ENCODE results near the gene OR2A14.
"Not testable (repeated sequence)": the region's sequence is repeated elsewhere in the genome, so short reads cannot be mapped to it uniquely, and the experiment has no call there.

OR2A14 gene

GRCh38 chr7:144122876-144123275 lies at the start of gene OR2A14:
OR2A14 (plus strand) TSS chr7:144123176; CDS start chr7:144129113, 5,937 bp downstream.
- DNase-seq, result no peak

- no peak for DNase-seq
Observed at GRCh38 chr7:144074374-144074773, 48.6 kb upstream of the OR2A14 start.

- DNase-seq, result no peak
Observed at GRCh38 chr7:144085978-144086377, 37.0 kb upstream of the OR2A14 start, which contains the start of gene OR2A12. OR2A12 (plus strand) TSS chr7:144086278; CDS start chr7:144095108, 8,830 bp downstream.

- no peak for DNase-seq
Observed at GRCh38 chr7:144086730-144087129, 36.2 kb upstream of the OR2A14 start.

- no peak for DNase-seq
Observed at GRCh38 chr7:144087230-144087629, 35.7 kb upstream of the OR2A14 start.

GRCh38 chr7:144090667-144091066 lies 32.3 kb upstream of the OR2A14 start:
- DNase-seq, result no peak

- DNase-seq, result no peak
Observed at GRCh38 chr7:144098776-144099175, 24.2 kb upstream of the OR2A14 start.

GRCh38 chr7:144100607-144101006 lies 22.4 kb upstream of the OR2A14 start:
- DNase-seq, result no peak

GRCh38 chr7:144102041-144102440 lies 20.9 kb upstream of the OR2A14 start:
- DNase-seq, result no peak

- DNase-seq, result no peak
Observed at GRCh38 chr7:144105211-144105610, 17.8 kb upstream of the OR2A14 start.

- DNase-seq, result no peak
Observed at GRCh38 chr7:144109283-144109682, 13.7 kb upstream of the OR2A14 start, which contains the start of gene OR2A2. OR2A2 (plus strand) TSS chr7:144109583; CDS start chr7:144109583, 0 bp downstream.

- DNase-seq, result no peak
Observed at GRCh38 chr7:144110272-144110671, 12.7 kb upstream of the OR2A14 start.

GRCh38 chr7:144113651-144114050 lies 9.3 kb upstream of the OR2A14 start:
- no peak for DNase-seq

GRCh38 chr7:144118341-144118740 lies 4.6 kb upstream of the OR2A14 start:
- DNase-seq, result no peak

- DNase-seq, result peak; percentile 65
Observed at GRCh38 chr7:144127714-144128334, 4.8 kb downstream of the OR2A14 start.

GRCh38 chr7:144129601-144130000 lies 6.6 kb downstream of the OR2A14 start:
- DNase-seq, result not testable (repeated sequence)

GRCh38 chr7:144130730-144131129 lies 7.8 kb downstream of the OR2A14 start:
- no peak for DNase-seq

- no peak for DNase-seq
Observed at GRCh38 chr7:144132262-144132661, 9.3 kb downstream of the OR2A14 start.

GRCh38 chr7:144133307-144133706 lies 10.3 kb downstream of the OR2A14 start:
- DNase-seq, result no peak

GRCh38 chr7:144134116-144134515 lies 11.1 kb downstream of the OR2A14 start:
- no peak for DNase-seq

- DNase-seq, result no peak
Observed at GRCh38 chr7:144137501-144137900, 14.5 kb downstream of the OR2A14 start.

GRCh38 chr7:144142187-144142586 lies 19.2 kb downstream of the OR2A14 start:
- no peak for DNase-seq

GRCh38 chr7:144144426-144144825 lies 21.4 kb downstream of the OR2A14 start:
- no peak for DNase-seq

GRCh38 chr7:144148224-144148827 lies 25.4 kb downstream of the OR2A14 start:
- no peak for DNase-seq

- DNase-seq, result no peak
Observed at GRCh38 chr7:144158861-144159260, 35.9 kb downstream of the OR2A14 start.

Measured in COR-L47 (cell line).